Sigmoid colon (tissue), 7 donors: Measurements from ENCODE around the gene MEIOSIN. TPM values are rescaled to one million over a fixed set of nuclear protein-coding genes. Genes with fewer than 3 reads are reported as not detected.
A peak's percentile ranks its signal among the peaks of the same experiment; 100 is the strongest.

ENCODE experiments used
- DNase-seq: peaks from one replicate; pipeline ENCODE4 v3.0.0-alpha.2; 2019
- H3K27ac ChIP-seq, 4 donors: fragments of 200-600 bp; sonication (generic); one replicate each; pipeline ENCODE4 v1.5.1; 2016 to 2019; ENCODE audit warnings: mild to moderate bottlenecking in 1 of 4
- H3K27me3 ChIP-seq, 3 donors: fragments of 200-600 bp; sonication (generic); one replicate each; pipeline ENCODE4 v1.5.1; 2019; ENCODE audit warnings: mild to moderate bottlenecking in 1 of 3
- H3K36me3 ChIP-seq, 4 donors: fragments of 200-600 bp; sonication (generic); one replicate each; pipeline ENCODE4 v1.5.1; 2016 to 2019
- H3K4me1 ChIP-seq, 4 donors: fragments of 200-600 bp; sonication (generic); one replicate each; pipeline ENCODE4 v1.5.1; 2017 to 2019
- H3K4me3 ChIP-seq, 4 donors: fragments of 200-600 bp; sonication (generic); one replicate each; pipeline ENCODE4 v1.5.1; 2017 to 2019; ENCODE audit warnings: mild to moderate bottlenecking in 2 of 4, moderate library complexity in 1 of 4
- H3K9me3 ChIP-seq, 4 donors: fragments of 200-600 bp in 3 of 4; sonication (generic) in 3 of 4; one replicate each; pipeline versions ENCODE4 v1.5.1 to v1.6.1; 2013 to 2019
- CTCF ChIP-seq, 4 experiments: fragments of 450-650 bp in 3 of 4; fragments of 200-600 bp in 1 of 4; IDR thresholded peaks; one replicate each; pipeline ENCODE4 v1.5.1; 2016 to 2019; ENCODE audit warnings: antibody characterized with exemption in 4 of 4, mild to moderate bottlenecking in 3 of 4, moderate library complexity in 2 of 4
- EP300 ChIP-seq, 4 donors: sonication (generic); formaldehyde crosslinking; IDR thresholded peaks; one replicate each; pipeline ENCODE4 v1.6.1; 2017; ENCODE audit warnings: antibody characterized with exemption in 4 of 4
- POLR2A ChIP-seq, 2 donors: fragments of 450-650 bp; IDR thresholded peaks; one replicate each; pipeline ENCODE4 v1.6.1; 2016; ENCODE audit warnings: antibody characterized with exemption in 2 of 2, mild to moderate bottlenecking in 2 of 2, moderate library complexity in 2 of 2
- POLR2AphosphoS5 ChIP-seq, 4 donors: sonication (generic); formaldehyde crosslinking; IDR thresholded peaks; one replicate each; pipeline ENCODE4 v1.6.1; 2017; ENCODE audit warnings: antibody characterized with exemption in 4 of 4
- WGBS, 2 donors: extraction: QIAGEN DNeasy Blood & Tissue Kit; methylation state at CpG; one replicate each; pipeline ENCODE4 v1.1.7; 2013; 5-methylcytosine and 5-hydroxymethylcytosine counted together
- intact Hi-C: fragments of 100-400 bp; cut with DNase I; formaldehyde crosslinking; loops from one replicate; pipeline ENCODE4 v1.15.1; 2023
- polyA plus RNA-seq, 3 donors: library from polyadenylated mRNA; stranded (reverse); fragments of 200-250 nt; gene quantifications; one replicate each; pipeline ENCODE4 v1.2.3, GENCODE V29; 2013
- total RNA-seq, 4 donors: library from RNA; depleted of rRNA; stranded (reverse); fragments of >200 nt; gene quantifications; one replicate each; pipeline ENCODE4 v1.1.0, GENCODE V29; 2016
- donor health status: healthy with polysubstance abuse.
- donor health status: Bipolar disorder and iron deficiency.
- donor health status: healthy.

MEIOSIN gene
- total and polyA plus RNA-seq, 7 donors = not detected

- no peaks in the 10 kb centered on the region for H3K9me3 ChIP-seq
- intact Hi-C loops = loop anchor here (1.0 to 10.0 kb wide), 3 partner anchors 8 to 275 kb away; partner anchors contain the start of gene VASP
- DNase-seq = peak; percentile 96
- peaks cover 0 to 59% (median 49%) of the 10 kb centered on the region in 4 donors for H3K4me1 ChIP-seq
- H3K27me3 ChIP-seq = no peaks in the 10 kb centered on the region
- H3K36me3 ChIP-seq = peaks cover 5 to 35% (median 30%) of the 10 kb centered on the region in 4 donors
- peak overlapping the region; percentile 96 to 98 (median 98) for H3K27ac ChIP-seq
- TF ChIP-seq POLR2AphosphoS5 (IDR thresholded peaks at IDR 0.05) (peak in 3 of 4 donors; percentile 47 to 77 (median 62)), EP300 (IDR thresholded peaks at IDR 0.05) (no peak), POLR2A (IDR thresholded peaks at IDR 0.05) (peak in 1 of 2 donors; percentile 7), CTCF (IDR thresholded peaks at IDR 0.05) (peak; percentile 70 to 82 (median 77))
- peak overlapping the region; percentile 19 to 94 (median 88) for H3K4me3 ChIP-seq
- WGBS, 2 donors = 6 to 8% methylated on average over 48 of the region's 48 CpGs
Measured at GRCh38 chr19:45779231-45780145, 46.2 kb downstream of the MEIOSIN start.

- Histone ChIP-seq H3K4me3 (peak overlapping the region; percentile 77 to 94 (median 88)), H3K4me1 (peaks cover 0 to 65% (median 55%) of the 10 kb centered on the region in 4 donors), H3K27me3 (no peaks in the 10 kb centered on the region), H3K27ac (peak overlapping the region; percentile 96 to 98 (median 98)), H3K9me3 (no peaks in the 10 kb centered on the region), H3K36me3 (peaks cover 5 to 30% (median 28%) of the 10 kb centered on the region in 4 donors)
- DNase-seq = peak; percentile 65
- no peak for TF ChIP-seq POLR2A (IDR thresholded peaks at IDR 0.05)
- no peak for TF ChIP-seq EP300 (IDR thresholded peaks at IDR 0.05)
- TF ChIP-seq CTCF (IDR thresholded peaks at IDR 0.05) = no peak
- no peak for TF ChIP-seq POLR2AphosphoS5 (IDR thresholded peaks at IDR 0.05)
- 17 to 28% methylated on average over 4 of the region's 4 CpGs for WGBS, 2 donors
- intact Hi-C loops = loop anchor here (1.0 to 10.0 kb wide), 2 partner anchors 63 to 275 kb away; partner anchors contain the start of gene VASP
Measured at GRCh38 chr19:45780146-45780447, 46.9 kb downstream of the MEIOSIN start.

GRCh38 chr19:45780448-45781213, 47.4 kb downstream of the MEIOSIN start:
- WGBS, 2 donors = 39 to 43% methylated on average over 13 of the region's 13 CpGs
- H3K36me3 ChIP-seq = peaks cover 5 to 33% (median 30%) of the 10 kb centered on the region in 4 donors
- peak; percentile 71 for DNase-seq
- no peak for TF ChIP-seq POLR2A (IDR thresholded peaks at IDR 0.05)
- TF ChIP-seq POLR2AphosphoS5 (IDR thresholded peaks at IDR 0.05) = peak in 3 of 4 donors; percentile 47 to 62 (median 55)
- no peaks in the 10 kb centered on the region for H3K27me3 ChIP-seq
- intact Hi-C loops = loop anchor here (1.0 to 10.0 kb wide), 2 partner anchors 63 to 276 kb away; partner anchors contain the start of gene VASP
- H3K9me3 ChIP-seq = no peaks in the 10 kb centered on the region
- peaks cover 0 to 70% (median 61%) of the 10 kb centered on the region in 4 donors for H3K4me1 ChIP-seq
- peak overlapping the region; percentile 96 to 98 (median 98) for H3K27ac ChIP-seq
- peak overlapping the region; percentile 77 to 94 (median 88) for H3K4me3 ChIP-seq

- DNase-seq = peak; percentile 73
- Histone ChIP-seq H3K27me3 (no peaks in the 10 kb centered on the region), H3K27ac (peak overlapping the region; percentile 96 to 98 (median 98)), H3K9me3 (no peaks in the 10 kb centered on the region), H3K4me3 (peak overlapping the region; percentile 77 to 94 (median 88)), H3K4me1 (peaks cover 0 to 75% (median 65%) of the 10 kb centered on the region in 4 donors), H3K36me3 (peaks cover 5 to 40% (median 34%) of the 10 kb centered on the region in 4 donors)
- TF ChIP-seq POLR2AphosphoS5 (IDR thresholded peaks at IDR 0.05) (peak in 1 of 4 donors; percentile 2), POLR2A (IDR thresholded peaks at IDR 0.05) (no peak), EP300 (IDR thresholded peaks at IDR 0.05) (peak in 1 of 4 donors; percentile 19), CTCF (IDR thresholded peaks at IDR 0.05) (no peak)
- intact Hi-C loops = loop anchor here (10.0 kb wide), 1 partner anchor 277 kb away; the partner anchor contains the start of gene VASP
- WGBS, 2 donors = 21 to 56% methylated on average over 17 of the region's 17 CpGs
Measured at GRCh38 chr19:45781214-45782161, 48.2 kb downstream of the MEIOSIN start.
